ENCODE data around the gene DGKI.
"Not testable (repeated sequence)": the region's sequence is repeated elsewhere in the genome, so short reads cannot be mapped to it uniquely, and the experiment has no call there.

The DGKI gene

GRCh38 chr7:137717045-137717444 lies 129.7 kb downstream of the DGKI start:
- no peak overlapping the region for H3K4me2 ChIP-seq
- TF ChIP-seq, protein P1, sequence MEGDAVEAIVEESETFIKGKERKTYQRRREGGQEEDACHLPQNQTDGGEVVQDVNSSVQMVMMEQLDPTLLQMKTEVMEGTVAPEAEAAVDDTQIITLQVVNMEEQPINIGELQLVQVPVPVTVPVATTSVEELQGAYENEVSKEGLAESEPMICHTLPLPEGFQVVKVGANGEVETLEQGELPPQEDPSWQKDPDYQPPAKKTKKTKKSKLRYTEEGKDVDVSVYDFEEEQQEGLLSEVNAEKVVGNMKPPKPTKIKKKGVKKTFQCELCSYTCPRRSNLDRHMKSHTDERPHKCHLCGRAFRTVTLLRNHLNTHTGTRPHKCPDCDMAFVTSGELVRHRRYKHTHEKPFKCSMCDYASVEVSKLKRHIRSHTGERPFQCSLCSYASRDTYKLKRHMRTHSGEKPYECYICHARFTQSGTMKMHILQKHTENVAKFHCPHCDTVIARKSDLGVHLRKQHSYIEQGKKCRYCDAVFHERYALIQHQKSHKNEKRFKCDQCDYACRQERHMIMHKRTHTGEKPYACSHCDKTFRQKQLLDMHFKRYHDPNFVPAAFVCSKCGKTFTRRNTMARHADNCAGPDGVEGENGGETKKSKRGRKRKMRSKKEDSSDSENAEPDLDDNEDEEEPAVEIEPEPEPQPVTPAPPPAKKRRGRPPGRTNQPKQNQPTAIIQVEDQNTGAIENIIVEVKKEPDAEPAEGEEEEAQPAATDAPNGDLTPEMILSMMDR (conservative IDR thresholded peaks at IDR 0.05; ENCODE audit: low read depth, low read length) = no peak
- no peaks in the 10 kb centered on the region for H3K79me2 ChIP-seq (ENCODE audit: insufficient read depth, low read depth)
- H3K27ac ChIP-seq = no peak overlapping the region
- H4K20me1 ChIP-seq (ENCODE audit: insufficient read depth) = no peaks in the 10 kb centered on the region
- no peaks in the 10 kb centered on the region for H3K36me3 ChIP-seq (ENCODE audit: insufficient read depth)
- H3K4me3 ChIP-seq (IDR thresholded peaks at IDR 0.05; ENCODE audit: insufficient read depth, low read depth, low read length) = no peak overlapping the region
- no peaks in the 10 kb centered on the region for H3K27me3 ChIP-seq (ENCODE audit: insufficient read depth, low read depth)
- H3K4me1 ChIP-seq (ENCODE audit: low read depth, poor library complexity, severe bottlenecking) = no peaks in the 10 kb centered on the region
- H3K9ac ChIP-seq = no peak overlapping the region
- no peak overlapping the region for H2AFZ ChIP-seq (ENCODE audit: low read depth)

GRCh38 chr7:137716061-137716460 lies 130.7 kb downstream of the DGKI start:
- no peaks in the 10 kb centered on the region for H3K27me3 ChIP-seq (ENCODE audit: insufficient read depth, low read depth)
- no peaks in the 10 kb centered on the region for H3K79me2 ChIP-seq (ENCODE audit: insufficient read depth, low read depth)
- H3K4me2 ChIP-seq = no peak overlapping the region
- no peaks in the 10 kb centered on the region for H4K20me1 ChIP-seq (ENCODE audit: insufficient read depth)
- H3K9ac ChIP-seq = no peak overlapping the region
- H2AFZ ChIP-seq (ENCODE audit: low read depth) = no peak overlapping the region
- no peak overlapping the region for H3K4me3 ChIP-seq (IDR thresholded peaks at IDR 0.05; ENCODE audit: insufficient read depth, low read depth, low read length)
- no peaks in the 10 kb centered on the region for H3K4me1 ChIP-seq (ENCODE audit: low read depth, poor library complexity, severe bottlenecking)
- no peak overlapping the region for H3K27ac ChIP-seq
- H3K36me3 ChIP-seq (ENCODE audit: insufficient read depth) = no peaks in the 10 kb centered on the region
- TF ChIP-seq, protein P1 (conservative IDR thresholded peaks at IDR 0.05; ENCODE audit: low read depth, low read length) = no peak

DNA sequence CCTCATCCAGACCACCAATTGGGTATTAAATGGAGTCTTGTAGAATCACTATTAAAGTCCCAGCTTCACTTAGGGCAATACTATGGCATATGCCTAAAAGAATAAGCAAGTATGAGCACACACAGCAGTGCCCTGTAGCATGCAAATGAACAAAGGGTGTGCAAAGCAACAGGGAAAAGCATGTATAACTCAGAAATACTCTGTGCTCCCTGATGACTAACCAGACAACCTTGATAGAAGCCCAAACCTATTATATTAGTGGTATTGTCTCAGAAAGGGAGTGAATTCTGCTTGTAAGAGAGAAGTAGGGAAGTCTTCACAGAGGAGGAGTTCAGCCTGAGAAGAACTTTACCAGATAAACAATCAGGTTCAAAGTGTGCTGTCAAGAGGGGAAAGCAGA lies 131.2 kb downstream of the DGKI start:
- no peaks in the 10 kb centered on the region for H4K20me1 ChIP-seq (ENCODE audit: insufficient read depth)
- H3K4me1 ChIP-seq (ENCODE audit: low read depth, poor library complexity, severe bottlenecking) = no peaks in the 10 kb centered on the region
- H3K4me2 ChIP-seq = no peak overlapping the region
- TF ChIP-seq, protein P1 (conservative IDR thresholded peaks at IDR 0.05; ENCODE audit: low read depth, low read length) = no peak
- H3K27ac ChIP-seq = no peak overlapping the region
- no peak overlapping the region for H3K9ac ChIP-seq
- no peaks in the 10 kb centered on the region for H3K36me3 ChIP-seq (ENCODE audit: insufficient read depth)
- H3K4me3 ChIP-seq (IDR thresholded peaks at IDR 0.05; ENCODE audit: insufficient read depth, low read depth, low read length) = no peak overlapping the region
- no peak overlapping the region for H2AFZ ChIP-seq (ENCODE audit: low read depth)
- H3K79me2 ChIP-seq (ENCODE audit: insufficient read depth, low read depth) = no peaks in the 10 kb centered on the region
- H3K27me3 ChIP-seq (ENCODE audit: insufficient read depth, low read depth) = no peaks in the 10 kb centered on the region

DNA sequence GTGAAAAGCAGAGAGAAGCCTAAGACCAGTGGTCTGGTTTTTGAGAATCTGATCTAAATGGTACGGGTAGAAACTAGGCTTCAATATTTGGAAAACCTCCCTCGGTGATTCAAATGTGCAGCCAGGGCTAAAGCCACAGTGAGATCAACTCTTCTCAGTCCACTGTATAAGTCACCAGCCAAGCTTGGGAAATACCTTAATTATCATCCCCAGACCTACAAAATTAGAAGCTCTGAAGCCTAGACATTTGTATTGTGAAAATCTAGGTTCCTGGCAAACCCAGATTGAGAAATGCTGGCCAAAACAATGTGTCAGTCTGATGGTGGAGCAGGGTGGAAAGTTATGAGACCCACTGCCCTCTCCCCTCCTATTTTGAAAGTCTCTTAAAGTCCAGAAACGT lies 131.7 kb downstream of the DGKI start:
- Histone ChIP-seq H3K4me3 (IDR thresholded peaks at IDR 0.05; ENCODE audit: insufficient read depth, low read depth, low read length) (no peak overlapping the region), H2AFZ (ENCODE audit: low read depth) (no peak overlapping the region), H4K20me1 (ENCODE audit: insufficient read depth) (no peaks in the 10 kb centered on the region), H3K27me3 (ENCODE audit: insufficient read depth, low read depth) (no peaks in the 10 kb centered on the region), H3K9ac (no peak overlapping the region), H3K4me2 (no peak overlapping the region), H3K4me1 (ENCODE audit: low read depth, poor library complexity, severe bottlenecking) (no peaks in the 10 kb centered on the region), H3K36me3 (ENCODE audit: insufficient read depth) (no peaks in the 10 kb centered on the region), H3K27ac (no peak overlapping the region), H3K79me2 (ENCODE audit: insufficient read depth, low read depth) (no peaks in the 10 kb centered on the region)
- TF ChIP-seq, protein P1 (conservative IDR thresholded peaks at IDR 0.05; ENCODE audit: low read depth, low read length) = no peak

DNA sequence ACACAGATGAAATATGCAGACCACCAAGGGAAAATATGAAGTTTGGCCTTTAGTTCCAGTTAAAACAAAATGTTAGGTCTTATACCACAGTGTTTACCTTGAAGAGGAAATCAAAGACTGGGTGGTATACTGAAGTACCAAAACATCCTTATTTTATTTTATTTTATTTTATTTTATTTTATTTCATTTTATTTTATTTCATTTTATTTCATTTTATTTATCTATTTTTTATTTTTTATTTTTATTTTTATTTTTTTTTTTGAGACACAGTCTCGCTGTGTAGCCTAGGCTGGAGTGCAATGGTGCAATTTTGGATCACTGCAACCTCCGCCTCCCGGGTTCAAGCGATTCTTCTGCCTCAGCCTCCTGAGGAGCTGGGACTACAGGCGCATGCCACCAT lies 140.4 kb downstream of the DGKI start:
- H3K27ac ChIP-seq; H3K27me3 ChIP-seq (ENCODE audit: insufficient read depth, low read depth); H4K20me1 ChIP-seq (ENCODE audit: insufficient read depth); H3K4me1 ChIP-seq (ENCODE audit: low read depth, poor library complexity, severe bottlenecking); H3K36me3 ChIP-seq (ENCODE audit: insufficient read depth); H3K9ac ChIP-seq; H3K4me2 ChIP-seq; H2AFZ ChIP-seq (ENCODE audit: low read depth); H3K79me2 ChIP-seq (ENCODE audit: insufficient read depth, low read depth); H3K4me3 ChIP-seq (IDR thresholded peaks at IDR 0.05; ENCODE audit: insufficient read depth, low read depth, low read length): not testable (repeated sequence)

Measured in KMS-11 (cell line).